ENCODE data around the gene STPG3. TPM values are rescaled to one million over a fixed set of nuclear protein-coding genes. Genes with fewer than 3 reads are reported as not detected.

Gene STPG3
- total and polyA plus RNA-seq, 2 of the 8 experiments (the other 6 are each of a cell fraction or from before 2014, with no cell fraction given), result not detected

GRCh38 chr9:137217276-137218211, 33.5 kb upstream of the STPG3 start (continued):
- 0 out of 4 replicates have a peak, but pooled peaks of 1 of the 2 experiments have one; percentile 43 for TF ChIP-seq SIN3A (conservative IDR thresholded peaks at IDR 0.05 in 1 of 2, IDR thresholded peaks at IDR 0.05 in 1 of 2; ENCODE audit: low read depth in 1 of 2, low read length in 2 of 2)

Data from H1 (cell line).